Measurements from ENCODE around the gene EEF1AKMT4. TPM values are rescaled to one million over a fixed set of nuclear protein-coding genes. Genes with fewer than 3 reads are reported as not detected.
A peak's percentile ranks its signal among the peaks of the same experiment; 100 is the strongest.

The EEF1AKMT4 gene
- total RNA-seq, 1 donor from 2014 or later, result 3.9 TPM

DNA sequence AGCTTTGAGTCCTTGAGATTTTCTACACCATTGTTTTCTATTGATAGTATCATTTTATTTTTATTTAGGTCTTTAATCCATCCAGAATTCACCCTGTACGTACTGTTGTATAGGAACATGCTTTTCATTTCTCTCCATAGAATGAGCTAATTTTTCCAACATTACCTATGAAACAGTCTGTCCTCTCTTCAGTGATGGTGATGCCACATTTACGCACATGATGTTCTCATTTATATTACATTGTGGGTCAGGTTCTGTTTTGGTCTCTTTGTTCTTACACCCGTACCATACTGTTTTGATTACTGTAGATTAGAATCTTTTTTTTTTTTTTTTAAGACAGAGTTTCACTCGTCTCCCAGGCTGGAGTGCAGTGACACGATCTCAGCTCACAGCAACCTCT is 37.8 kb upstream of the EEF1AKMT4 start:
- Mint-ChIP-seq H3K4me3 (ENCODE audit: low read depth) (no peak overlapping the region), H3K9me3 (ENCODE audit: low read depth) (no peaks in the 10 kb centered on the region), H3K27me3 (peaks cover 14% of the 10 kb centered on the region), H3K27ac (no peak overlapping the region), H3K4me1 (ENCODE audit: low read depth) (no peaks in the 10 kb centered on the region), H3K36me3 (ENCODE audit: insufficient read depth) (no peaks in the 10 kb centered on the region)
- no peak for DNase-seq (ENCODE audit: low spot score, unreplicated experiment)
- TF ChIP-seq, protein P1, sequence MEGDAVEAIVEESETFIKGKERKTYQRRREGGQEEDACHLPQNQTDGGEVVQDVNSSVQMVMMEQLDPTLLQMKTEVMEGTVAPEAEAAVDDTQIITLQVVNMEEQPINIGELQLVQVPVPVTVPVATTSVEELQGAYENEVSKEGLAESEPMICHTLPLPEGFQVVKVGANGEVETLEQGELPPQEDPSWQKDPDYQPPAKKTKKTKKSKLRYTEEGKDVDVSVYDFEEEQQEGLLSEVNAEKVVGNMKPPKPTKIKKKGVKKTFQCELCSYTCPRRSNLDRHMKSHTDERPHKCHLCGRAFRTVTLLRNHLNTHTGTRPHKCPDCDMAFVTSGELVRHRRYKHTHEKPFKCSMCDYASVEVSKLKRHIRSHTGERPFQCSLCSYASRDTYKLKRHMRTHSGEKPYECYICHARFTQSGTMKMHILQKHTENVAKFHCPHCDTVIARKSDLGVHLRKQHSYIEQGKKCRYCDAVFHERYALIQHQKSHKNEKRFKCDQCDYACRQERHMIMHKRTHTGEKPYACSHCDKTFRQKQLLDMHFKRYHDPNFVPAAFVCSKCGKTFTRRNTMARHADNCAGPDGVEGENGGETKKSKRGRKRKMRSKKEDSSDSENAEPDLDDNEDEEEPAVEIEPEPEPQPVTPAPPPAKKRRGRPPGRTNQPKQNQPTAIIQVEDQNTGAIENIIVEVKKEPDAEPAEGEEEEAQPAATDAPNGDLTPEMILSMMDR (IDR thresholded peaks at IDR 0.05; ENCODE audit: unreplicated experiment), result no peak

- H3K4me3 Mint-ChIP-seq (ENCODE audit: low read depth), result no peak overlapping the region
- TF ChIP-seq, protein P1 (IDR thresholded peaks at IDR 0.05; ENCODE audit: unreplicated experiment), result no peak
These were observed 30.7 kb upstream of the EEF1AKMT4 start for GRCh38 chr3:184218814-184219213.

DNA sequence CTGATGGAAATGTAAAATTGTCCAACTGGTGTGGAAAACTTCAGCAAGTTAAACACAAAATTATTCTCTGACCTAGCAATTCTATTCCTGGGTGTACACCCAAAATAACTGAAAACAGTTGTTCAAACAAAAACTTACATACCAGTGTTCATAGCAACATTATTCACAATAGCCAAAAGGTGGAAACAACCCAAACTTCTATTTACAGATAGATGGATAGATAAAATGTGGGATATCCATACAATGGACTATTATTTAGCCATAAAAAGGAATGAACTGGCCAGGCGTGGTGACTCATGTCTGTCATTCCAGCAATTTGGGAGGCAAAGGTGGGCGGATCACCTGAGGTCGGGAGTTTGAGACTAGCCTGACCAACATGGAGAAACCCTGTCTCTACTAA is 27.0 kb upstream of the EEF1AKMT4 start:
- no peaks in the 10 kb centered on the region for H3K4me1 Mint-ChIP-seq (ENCODE audit: low read depth)
- TF ChIP-seq, protein P1 (IDR thresholded peaks at IDR 0.05; ENCODE audit: unreplicated experiment), result no peak
- no peaks in the 10 kb centered on the region for H3K9me3 Mint-ChIP-seq (ENCODE audit: low read depth)
- H3K36me3 Mint-ChIP-seq (ENCODE audit: insufficient read depth), result no peaks in the 10 kb centered on the region
- peaks cover 32% of the 10 kb centered on the region for H3K27me3 Mint-ChIP-seq
- no peak for DNase-seq (ENCODE audit: low spot score, unreplicated experiment)
- no peak overlapping the region for H3K4me3 Mint-ChIP-seq (ENCODE audit: low read depth)
- no peak overlapping the region for H3K27ac Mint-ChIP-seq

More at GRCh38 chr3:184218814-184219213, 30.7 kb upstream of the EEF1AKMT4 start:
- no peaks in the 10 kb centered on the region for H3K4me1 Mint-ChIP-seq (ENCODE audit: low read depth)
- no peak overlapping the region for H3K27ac Mint-ChIP-seq
- H3K36me3 Mint-ChIP-seq (ENCODE audit: insufficient read depth), result no peaks in the 10 kb centered on the region
- no peaks in the 10 kb centered on the region for H3K9me3 Mint-ChIP-seq (ENCODE audit: low read depth)
- DNase-seq (ENCODE audit: low spot score, unreplicated experiment), result no peak
- peaks cover 10% of the 10 kb centered on the region for H3K27me3 Mint-ChIP-seq

DNA sequence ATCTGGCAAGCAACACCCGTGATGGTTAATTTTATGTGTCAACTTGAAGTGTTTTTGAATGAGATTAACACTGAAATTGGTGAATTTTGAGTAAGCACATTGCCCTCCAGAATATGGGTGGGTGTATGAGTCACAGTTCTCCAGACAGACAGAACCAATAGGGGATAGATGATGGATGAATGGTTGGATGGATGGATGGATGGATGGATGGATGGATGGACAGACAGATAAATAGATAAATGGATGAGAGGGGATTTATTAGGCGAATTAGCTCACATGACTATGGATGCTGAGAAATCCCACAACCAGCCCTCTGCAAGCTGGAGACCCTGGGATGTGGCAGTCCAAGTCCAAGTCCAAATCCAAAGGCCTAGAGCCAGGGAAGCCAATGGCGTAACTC is 25.5 kb upstream of the EEF1AKMT4 start:
- Mint-ChIP-seq H3K36me3 (ENCODE audit: insufficient read depth) (no peaks in the 10 kb centered on the region), H3K27ac (no peak overlapping the region), H3K4me1 (ENCODE audit: low read depth) (no peaks in the 10 kb centered on the region), H3K4me3 (ENCODE audit: low read depth) (no peak overlapping the region), H3K9me3 (ENCODE audit: low read depth) (no peaks in the 10 kb centered on the region), H3K27me3 (peaks cover 46% of the 10 kb centered on the region)
- DNase-seq (ENCODE audit: low spot score, unreplicated experiment), result no peak
- TF ChIP-seq, protein P1 (IDR thresholded peaks at IDR 0.05; ENCODE audit: unreplicated experiment), result no peak

DNA sequence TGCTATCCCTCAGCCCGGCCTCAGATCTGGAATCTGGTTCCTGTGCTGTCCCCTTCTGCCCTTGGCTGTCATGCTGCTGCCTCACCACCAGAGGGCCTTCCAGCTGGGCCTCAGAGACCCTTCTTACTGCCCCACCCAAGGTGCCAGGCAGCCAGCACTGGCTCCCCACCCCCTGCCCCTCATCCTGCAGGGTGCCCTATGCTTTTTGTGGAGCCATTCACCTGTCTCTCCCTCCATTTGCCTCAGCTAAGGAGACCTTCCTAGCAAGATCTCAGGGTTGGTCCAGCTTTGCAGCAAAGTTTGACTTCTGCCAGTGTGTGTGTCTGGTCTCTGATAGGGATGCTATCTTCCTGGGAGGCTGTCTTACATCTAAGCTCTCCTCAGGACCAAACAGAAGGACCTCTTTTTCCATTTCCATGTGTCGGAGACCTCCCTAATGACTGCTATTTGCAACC is 22.0 kb upstream of the EEF1AKMT4 start:
- peaks cover 63% of the 10 kb centered on the region for H3K27me3 Mint-ChIP-seq
- DNase-seq (ENCODE audit: low spot score, unreplicated experiment), result no peak
- H3K36me3 Mint-ChIP-seq (ENCODE audit: insufficient read depth), result peaks cover 3% of the 10 kb centered on the region
- H3K27ac Mint-ChIP-seq, result no peak overlapping the region
- H3K4me3 Mint-ChIP-seq (ENCODE audit: low read depth), result no peak overlapping the region
- TF ChIP-seq, protein P1 (IDR thresholded peaks at IDR 0.05; ENCODE audit: unreplicated experiment), result peak; percentile 84
- H3K4me1 Mint-ChIP-seq (ENCODE audit: low read depth), result peaks cover 8% of the 10 kb centered on the region
- H3K9me3 Mint-ChIP-seq (ENCODE audit: low read depth), result no peaks in the 10 kb centered on the region

Measured in progenitor cell of endocrine pancreas (in vitro differentiated cells).